Cerebellar nuclear complex (tissue), 1 donor: ENCODE results near the gene SLC12A5.
"Not testable (repeated sequence)": the region's sequence is repeated elsewhere in the genome, so short reads cannot be mapped to it uniquely, and the experiment has no call there.

Experiments used
- DNase-seq, 2 experiments: peaks; one replicate each; lab custom pipeline; 2025; lab: John Stamatoyannopoulos, UW

The SLC12A5 gene

GRCh38 chr20:46028772-46029371 is at the start of gene SLC12A5:
TSS of gene SLC12A5 (plus strand) at chr20:46029215. CDS start at chr20:46029345, 130 bp downstream.
- peak in 1 of 2 experiments; percentile 57 for DNase-seq

- DNase-seq, result no peak
These were observed 47.8 kb upstream of the SLC12A5 start for GRCh38 chr20:45981261-45981660.

- no peak for DNase-seq
These were observed 45.7 kb upstream of the SLC12A5 start for GRCh38 chr20:45983279-45983743.

GRCh38 chr20:45985573-45985972 is 43.4 kb upstream of the SLC12A5 start:
- DNase-seq, result no peak

- DNase-seq, result peak in 1 of 2 experiments; percentile 24
These were observed 41.8 kb upstream of the SLC12A5 start for GRCh38 chr20:45987108-45987780.

- DNase-seq, result not testable (repeated sequence)
These were observed 40.2 kb upstream of the SLC12A5 start for GRCh38 chr20:45988830-45989229.

GRCh38 chr20:45991616-45992015 is 37.4 kb upstream of the SLC12A5 start:
- no peak for DNase-seq

GRCh38 chr20:45993197-45993951 is 35.6 kb upstream of the SLC12A5 start:
- DNase-seq, result no peak

- DNase-seq, result no peak
These were observed 34.1 kb upstream of the SLC12A5 start for GRCh38 chr20:45994761-45995493.

- not testable (repeated sequence) for DNase-seq
These were observed 33.4 kb upstream of the SLC12A5 start for GRCh38 chr20:45995495-45996097.

GRCh38 chr20:45997187-45997586 is 31.8 kb upstream of the SLC12A5 start:
- no peak for DNase-seq

- no peak for DNase-seq
These were observed 30.7 kb upstream of the SLC12A5 start for GRCh38 chr20:45998337-45998736.

- no peak for DNase-seq
These were observed 30.3 kb upstream of the SLC12A5 start for GRCh38 chr20:45998761-45999160.

GRCh38 chr20:45999557-46000261 is 29.3 kb upstream of the SLC12A5 start:
- DNase-seq, result no peak

- DNase-seq, result no peak
These were observed 28.6 kb upstream of the SLC12A5 start for GRCh38 chr20:46000262-46000996.

GRCh38 chr20:46001498-46001897 is 27.5 kb upstream of the SLC12A5 start:
- DNase-seq, result no peak

GRCh38 chr20:46002008-46002407 is 27.0 kb upstream of the SLC12A5 start:
- no peak for DNase-seq

- DNase-seq, result no peak
These were observed 24.8 kb upstream of the SLC12A5 start for GRCh38 chr20:46004187-46004586.

GRCh38 chr20:46004889-46005473 is 24.0 kb upstream of the SLC12A5 start:
- no peak for DNase-seq
